ENCODE results near the gene MYH16. TPM values are rescaled to one million over a fixed set of nuclear protein-coding genes. Genes with fewer than 3 reads are reported as not detected.
"Not testable (repeated sequence)": the region's sequence is repeated elsewhere in the genome, so short reads cannot be mapped to it uniquely, and the experiment has no call there.

The MYH16 gene
- total and polyA plus RNA-seq, 7 donors, result not detected

DNA sequence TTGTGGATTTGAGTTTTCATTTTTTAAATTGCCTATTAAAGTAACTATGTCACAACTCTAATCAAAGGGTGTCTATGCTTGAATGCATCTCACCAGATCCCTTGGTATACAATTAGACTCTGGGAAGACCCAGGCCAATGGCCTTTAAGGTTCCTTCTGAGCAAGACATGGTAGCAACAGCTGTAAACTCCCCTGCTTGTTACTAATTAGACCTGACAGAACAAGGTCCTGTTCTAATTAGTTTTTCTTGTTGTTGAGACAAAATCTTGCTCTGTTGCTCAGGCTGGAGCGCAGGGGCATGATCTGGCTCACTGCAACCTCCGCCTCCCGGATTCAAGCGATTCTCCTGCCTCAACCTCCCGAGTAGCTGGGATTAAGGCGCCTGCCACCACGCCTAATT lies 2.9 kb downstream of the MYH16 start:
- H3K27ac ChIP-seq, result no peak overlapping the region
- ATAC-seq (no peak), DNase-seq (no peak)
- TF ChIP-seq CTCF (IDR thresholded peaks at IDR 0.05), result no peak
- H3K4me3 ChIP-seq, result no peak overlapping the region
- no peaks in the 10 kb centered on the region for H3K36me3 ChIP-seq (ENCODE audit: insufficient read depth in 1 of 2, low read depth in 1 of 2)
- 87 to 92% (median 91%) methylated on average over 7 of the region's 7 CpGs for WGBS, 3 donors
- peaks cover 0 to 3% (median 0%) of the 10 kb centered on the region in 3 donors for H3K27me3 ChIP-seq (ENCODE audit: insufficient read depth in 3 of 3, low read length in 2 of 3)
- intact Hi-C loops (cut with DNase I), result no loop called here
- no peaks in the 10 kb centered on the region for H3K9me3 ChIP-seq
- H3K4me1 ChIP-seq, result no peaks in the 10 kb centered on the region

DNA sequence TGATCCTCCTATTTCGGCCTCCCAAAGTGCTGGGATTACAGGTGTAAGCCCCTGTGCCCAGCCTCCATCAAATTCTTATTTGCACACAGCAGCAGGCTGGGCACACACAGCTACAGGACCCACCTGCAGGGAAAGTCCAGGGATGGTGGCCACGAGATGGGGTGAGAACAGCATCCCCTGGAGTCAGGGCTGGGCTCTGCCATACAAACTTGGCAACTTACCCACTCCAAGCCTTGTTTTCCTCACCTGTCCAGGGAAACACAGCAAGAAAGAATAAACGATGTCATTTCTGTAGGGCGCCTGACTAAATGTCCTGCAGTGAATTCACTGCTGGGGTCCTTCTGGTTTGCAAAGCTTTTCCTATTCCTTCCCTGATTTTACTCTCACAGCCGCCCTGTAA lies 5.5 kb downstream of the MYH16 start:
- ATAC-seq (no peak), DNase-seq (no peak)
- H3K27me3 ChIP-seq (ENCODE audit: insufficient read depth in 3 of 3, low read length in 2 of 3), result peaks cover 0 to 1% (median 0%) of the 10 kb centered on the region in 3 donors
- intact Hi-C loops (cut with DNase I), result no loop called here
- H3K9me3 ChIP-seq, result no peaks in the 10 kb centered on the region
- TF ChIP-seq CTCF (IDR thresholded peaks at IDR 0.05), result no peak
- no peaks in the 10 kb centered on the region for H3K36me3 ChIP-seq (ENCODE audit: insufficient read depth in 1 of 2, low read depth in 1 of 2)
- no peaks in the 10 kb centered on the region for H3K4me1 ChIP-seq
- 80 to 86% (median 84%) methylated on average over 5 of the region's 5 CpGs for WGBS, 3 donors
- no peak overlapping the region for H3K27ac ChIP-seq
- no peak overlapping the region for H3K4me3 ChIP-seq

GRCh38 chr7:99284165-99284564 lies 11.5 kb downstream of the MYH16 start:
- ATAC-seq; intact Hi-C loops (cut with DNase I); H3K4me1 ChIP-seq; H3K27ac ChIP-seq; H3K9me3 ChIP-seq; DNase-seq; H3K36me3 ChIP-seq (ENCODE audit: insufficient read depth in 1 of 2, low read depth in 1 of 2); H3K27me3 ChIP-seq (ENCODE audit: insufficient read depth in 3 of 3, low read length in 2 of 3); H3K4me3 ChIP-seq: not testable (repeated sequence)
- WGBS, 3 donors, result 94 to 97% (median 95%) methylated on average over 4 of the region's 4 CpGs

GRCh38 chr7:99287779-99288534 lies 15.3 kb downstream of the MYH16 start:
- Histone ChIP-seq H3K9me3 (no peaks in the 10 kb centered on the region), H3K27ac (no peak overlapping the region), H3K27me3 (ENCODE audit: insufficient read depth in 3 of 3, low read length in 2 of 3) (no peaks in the 10 kb centered on the region), H3K4me1 (no peaks in the 10 kb centered on the region), H3K4me3 (no peak overlapping the region), H3K36me3 (ENCODE audit: insufficient read depth in 1 of 2, low read depth in 1 of 2) (no peaks in the 10 kb centered on the region)
- DNase-seq (no peak), ATAC-seq (no peak)
- no peak for TF ChIP-seq CTCF (IDR thresholded peaks at IDR 0.05)
- 89 to 92% (median 90%) methylated on average over 23 of the region's 23 CpGs for WGBS, 3 donors
- intact Hi-C loops (cut with DNase I), result no loop called here

DNA sequence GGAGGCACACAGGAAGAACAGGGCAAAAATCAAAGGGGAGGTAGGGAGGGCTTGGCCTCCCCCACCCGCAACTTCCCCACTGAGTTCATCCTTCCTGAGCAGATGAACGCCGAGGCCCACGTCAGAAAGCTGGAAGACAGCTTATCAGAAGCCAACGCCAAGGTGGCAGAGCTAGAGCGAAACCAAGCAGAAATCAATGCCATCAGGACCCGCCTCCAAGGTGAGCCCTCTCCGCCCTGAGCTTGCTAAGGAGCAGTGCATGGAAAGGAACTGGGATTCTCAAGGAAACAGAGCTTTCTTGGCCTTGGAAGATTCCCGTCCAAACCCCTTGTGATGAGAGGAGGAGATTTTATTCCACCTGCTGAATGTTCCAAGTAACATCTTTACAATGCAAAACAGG lies 16.5 kb downstream of the MYH16 start:
- DNase-seq, result no peak
- no peak overlapping the region for H3K4me3 ChIP-seq
- 72 to 73% (median 72%) methylated on average over 9 of the region's 9 CpGs for WGBS, 3 donors
- no peak for ATAC-seq
- TF ChIP-seq CTCF (IDR thresholded peaks at IDR 0.05), result no peak
- H3K4me1 ChIP-seq, result no peaks in the 10 kb centered on the region
- intact Hi-C loops (cut with DNase I), result no loop called here
- no peaks in the 10 kb centered on the region for H3K36me3 ChIP-seq (ENCODE audit: insufficient read depth in 1 of 2, low read depth in 1 of 2)
- H3K27me3 ChIP-seq (ENCODE audit: insufficient read depth in 3 of 3, low read length in 2 of 3), result no peaks in the 10 kb centered on the region
- H3K27ac ChIP-seq, result no peak overlapping the region
- no peaks in the 10 kb centered on the region for H3K9me3 ChIP-seq

- H3K36me3 ChIP-seq (ENCODE audit: insufficient read depth in 1 of 2, low read depth in 1 of 2); H3K4me1 ChIP-seq; H3K9me3 ChIP-seq; H3K27ac ChIP-seq; H3K4me3 ChIP-seq; intact Hi-C loops (cut with DNase I); ATAC-seq; DNase-seq; H3K27me3 ChIP-seq (ENCODE audit: insufficient read depth in 3 of 3, low read length in 2 of 3): not testable (repeated sequence)
- 87 to 90% (median 89%) methylated on average over 3 of the region's 3 CpGs for WGBS, 3 donors
These were observed 17.5 kb downstream of the MYH16 start for GRCh38 chr7:99290148-99290547.

Measured in psoas muscle (tissue), 8 donors.